Breast epithelium (tissue), 4 donors: ENCODE data around the gene ZNF267. TPM values are rescaled to one million over a fixed set of nuclear protein-coding genes. Genes with fewer than 3 reads are reported as not detected.
"Not testable (repeated sequence)": the region's sequence is repeated elsewhere in the genome, so short reads cannot be mapped to it uniquely, and the experiment has no call there.

ENCODE experiments used
- DNase-seq, 2 donors: peaks; one replicate each; pipeline ENCODE4 v3.0.0-alpha.2; 2019; ENCODE audit warnings: low spot score in 2 of 2
- H3K27ac ChIP-seq, 2 donors: fragments of 200-600 bp; sonication (generic) in 1 of 2; one replicate each; pipeline ENCODE4 v1.5.1; 2016 to 2019; ENCODE audit warnings: mild to moderate bottlenecking in 1 of 2
- H3K27me3 ChIP-seq, 2 donors: fragments of 200-600 bp; sonication (generic) in 1 of 2; one replicate each; pipeline versions ENCODE4 v1.5.1 to v1.6.0; 2017 to 2019; ENCODE audit warnings: control low read depth in 1 of 2, mild to moderate bottlenecking in 1 of 2
- H3K36me3 ChIP-seq: fragments of 200-600 bp; one replicate; pipeline ENCODE4 v1.5.1; 2019
- H3K4me1 ChIP-seq, 2 donors: fragments of 200-600 bp; sonication (generic); one replicate each; pipeline ENCODE4 v1.5.1; 2016 to 2019; ENCODE audit warnings: control low read depth in 1 of 2
- H3K4me3 ChIP-seq, 3 donors: fragments of 200-600 bp; sonication (generic); 1 replicate in 2 of 3; 2 replicates in 1 of 3; pipeline ENCODE4 v1.5.1; 2016 to 2019; ENCODE audit warnings: mild to moderate bottlenecking in 3 of 3, moderate library complexity in 2 of 3
- H3K9me3 ChIP-seq, 2 donors: fragments of 200-600 bp; sonication (generic) in 1 of 2; one replicate each; pipeline ENCODE4 v1.5.1; 2016 to 2019; ENCODE audit warnings: control low read depth in 1 of 2
- intact Hi-C: fragments of 100-400 bp; cut with DNase I; formaldehyde crosslinking; loops from one replicate; pipeline ENCODE4 v1.15.1; 2023; ENCODE audit warnings: low total_unique reads
- total RNA-seq, 3 donors: library from RNA; depleted of rRNA; stranded (reverse); fragments of >200 nt; gene quantifications; one replicate each; pipeline ENCODE4 v1.1.0, GENCODE V29; 2016

ZNF267 gene
- total RNA-seq, 3 donors from 2014 or later: 12.8 to 24.9 (median 13.8) TPM

- H3K9me3 ChIP-seq, H3K4me1 ChIP-seq, DNase-seq, H3K4me3 ChIP-seq, H3K27ac ChIP-seq, H3K36me3 ChIP-seq, intact Hi-C loops, H3K27me3 ChIP-seq: not testable (repeated sequence)
Observed at GRCh38 chr16:31956221-31956620, 82.6 kb downstream of the ZNF267 start.

GRCh38 chr16:31960186-31960910 lies 86.7 kb downstream of the ZNF267 start:
- not testable (repeated sequence) for DNase-seq

More at GRCh38 chr16:31960186-31960910, 86.7 kb downstream of the ZNF267 start:
- H3K36me3 ChIP-seq, H3K27ac ChIP-seq, H3K27me3 ChIP-seq, H3K4me3 ChIP-seq, H3K9me3 ChIP-seq, H3K4me1 ChIP-seq, intact Hi-C loops: not testable (repeated sequence)
